ENCODE data around the gene VSNL1.

DNA sequence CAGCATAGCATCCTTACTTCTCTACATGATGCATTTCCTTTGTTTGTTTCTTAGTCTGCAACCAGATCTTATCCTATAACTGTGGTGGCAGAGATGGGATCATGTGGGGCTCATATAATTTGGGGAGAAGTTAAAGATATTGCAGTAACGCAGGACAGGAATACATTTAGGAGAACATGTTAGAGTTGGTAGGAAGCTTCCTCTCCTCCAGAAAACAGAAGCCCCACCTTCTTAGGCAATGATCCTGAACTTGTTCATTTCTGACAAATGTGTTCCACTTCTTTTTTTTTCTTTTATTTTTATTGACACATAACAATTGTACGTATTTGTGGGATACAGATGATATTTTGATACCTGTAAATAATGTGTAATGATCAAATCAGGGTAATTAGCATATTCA, 99.9 kb downstream of the VSNL1 start:
- TF ChIP-seq, protein P1, sequence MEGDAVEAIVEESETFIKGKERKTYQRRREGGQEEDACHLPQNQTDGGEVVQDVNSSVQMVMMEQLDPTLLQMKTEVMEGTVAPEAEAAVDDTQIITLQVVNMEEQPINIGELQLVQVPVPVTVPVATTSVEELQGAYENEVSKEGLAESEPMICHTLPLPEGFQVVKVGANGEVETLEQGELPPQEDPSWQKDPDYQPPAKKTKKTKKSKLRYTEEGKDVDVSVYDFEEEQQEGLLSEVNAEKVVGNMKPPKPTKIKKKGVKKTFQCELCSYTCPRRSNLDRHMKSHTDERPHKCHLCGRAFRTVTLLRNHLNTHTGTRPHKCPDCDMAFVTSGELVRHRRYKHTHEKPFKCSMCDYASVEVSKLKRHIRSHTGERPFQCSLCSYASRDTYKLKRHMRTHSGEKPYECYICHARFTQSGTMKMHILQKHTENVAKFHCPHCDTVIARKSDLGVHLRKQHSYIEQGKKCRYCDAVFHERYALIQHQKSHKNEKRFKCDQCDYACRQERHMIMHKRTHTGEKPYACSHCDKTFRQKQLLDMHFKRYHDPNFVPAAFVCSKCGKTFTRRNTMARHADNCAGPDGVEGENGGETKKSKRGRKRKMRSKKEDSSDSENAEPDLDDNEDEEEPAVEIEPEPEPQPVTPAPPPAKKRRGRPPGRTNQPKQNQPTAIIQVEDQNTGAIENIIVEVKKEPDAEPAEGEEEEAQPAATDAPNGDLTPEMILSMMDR (conservative IDR thresholded peaks at IDR 0.05 in 1 of 2, IDR thresholded peaks at IDR 0.05 in 1 of 2; ENCODE audit: low read depth in 1 of 2, low read length in 2 of 2), result no peak
- TF ChIP-seq EZH2 (IDR thresholded peaks at IDR 0.05; ENCODE audit: low read length, missing control alignments), result no peak

Data from fibroblast of lung (primary cell).